Fibroblast of upper back skin (primary cell): ENCODE data around the gene SLC1A3.
A peak's percentile ranks its signal among the peaks of the same experiment; 100 is the strongest.

ENCODE experiments used
- DNase-seq: peaks from one replicate; pipeline ENCODE4 v3.0.0-alpha.2; 2013

The SLC1A3 gene

DNA sequence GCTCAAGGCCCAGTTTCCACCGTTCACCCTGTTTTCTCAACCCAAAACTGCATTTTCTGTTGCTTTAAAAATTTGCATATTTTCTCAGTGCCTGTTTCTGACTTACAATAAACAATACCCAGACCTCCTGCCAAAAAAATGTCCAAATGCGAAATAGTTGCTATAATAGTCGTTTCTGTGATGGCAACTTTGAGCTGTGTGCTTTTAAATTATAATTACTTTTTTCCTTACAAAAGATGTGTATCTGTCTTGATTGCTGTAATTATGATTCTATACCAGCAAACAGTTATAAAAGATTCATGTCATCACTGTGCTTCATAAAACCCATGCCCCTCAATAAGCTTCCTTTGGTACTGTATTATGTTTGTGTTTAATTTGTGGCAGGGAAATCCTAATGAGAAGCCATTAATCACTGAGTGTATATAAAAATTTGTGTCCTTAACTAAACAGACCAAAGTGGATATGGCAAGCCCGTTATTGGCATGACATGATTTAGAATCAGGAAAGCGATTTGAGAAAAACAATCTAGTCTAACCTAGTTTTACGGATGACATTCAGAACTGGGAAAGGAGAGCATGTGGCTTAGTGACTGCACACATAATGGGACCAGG is 5.4 kb upstream of the SLC1A3 start:
- DNase-seq: no peak

DNA sequence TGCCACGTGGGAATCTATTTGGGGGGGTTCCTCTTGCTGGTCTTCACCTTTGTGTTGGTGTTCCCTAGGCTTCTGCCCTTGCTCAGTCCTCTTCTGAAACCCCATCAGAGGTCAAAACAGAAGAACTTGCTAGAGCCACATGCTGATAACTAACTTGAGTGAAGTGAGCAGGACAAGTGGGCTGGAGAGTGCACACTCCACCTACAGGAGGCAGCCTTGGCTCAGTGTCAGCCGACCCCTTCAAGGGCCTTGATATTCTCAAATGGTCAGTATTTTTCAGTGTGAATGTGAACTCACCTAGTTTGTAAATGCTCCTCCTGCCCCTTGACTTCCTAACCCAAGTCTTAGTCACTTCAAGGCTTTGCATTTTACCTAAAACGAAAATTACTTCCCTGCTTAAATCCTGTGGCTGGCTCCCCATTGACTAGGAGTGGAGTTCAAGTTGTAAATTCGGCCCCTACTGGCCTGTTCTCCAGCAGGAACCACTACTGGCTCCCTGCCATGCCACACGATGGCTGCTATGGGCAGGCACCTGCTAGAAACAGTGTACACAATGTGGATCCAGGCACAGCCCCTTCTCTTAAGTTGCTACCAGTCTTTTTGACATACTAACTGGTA is 3.6 kb upstream of the SLC1A3 start:
- no peak for DNase-seq

DNA sequence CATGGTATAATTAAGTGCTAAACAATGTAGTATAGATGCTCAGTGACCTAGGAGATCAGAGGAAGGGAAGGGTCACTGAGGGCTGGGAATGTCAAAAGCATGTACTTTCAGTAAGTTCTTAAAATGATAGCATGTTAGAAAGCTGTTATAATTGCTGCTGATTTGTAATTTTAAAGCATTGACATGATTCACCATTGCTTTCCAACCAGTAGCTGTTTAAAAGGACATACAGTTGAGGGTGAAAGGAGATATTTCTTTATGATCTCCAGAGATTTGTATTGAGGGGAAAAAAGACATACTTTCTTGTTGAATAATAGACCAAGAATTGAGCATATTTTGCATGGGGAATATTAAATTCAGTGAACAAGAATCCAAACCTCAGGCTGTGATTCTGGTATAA is 1.2 kb upstream of the SLC1A3 start:
- peak; percentile 81 for DNase-seq

DNA sequence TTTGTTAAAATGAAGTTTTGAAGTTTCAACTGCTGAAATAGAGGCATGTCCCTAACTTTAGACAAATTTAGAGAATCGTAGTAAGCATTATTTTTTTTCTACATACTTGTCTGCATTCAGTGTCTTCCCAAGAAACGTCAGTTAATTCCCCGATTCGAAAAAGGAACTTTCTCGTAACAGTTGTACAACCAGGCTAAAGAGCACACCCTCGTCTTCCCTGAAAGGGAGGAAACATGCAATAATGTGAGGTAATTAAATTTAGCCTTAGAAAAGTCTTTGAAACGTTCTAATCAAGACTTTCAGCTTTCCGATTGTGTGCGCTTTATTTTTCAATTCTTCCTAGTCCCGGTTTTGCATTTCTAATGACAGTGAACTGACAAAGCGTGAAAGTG is 374 bp upstream of the SLC1A3 start:
- no peak for DNase-seq

DNA sequence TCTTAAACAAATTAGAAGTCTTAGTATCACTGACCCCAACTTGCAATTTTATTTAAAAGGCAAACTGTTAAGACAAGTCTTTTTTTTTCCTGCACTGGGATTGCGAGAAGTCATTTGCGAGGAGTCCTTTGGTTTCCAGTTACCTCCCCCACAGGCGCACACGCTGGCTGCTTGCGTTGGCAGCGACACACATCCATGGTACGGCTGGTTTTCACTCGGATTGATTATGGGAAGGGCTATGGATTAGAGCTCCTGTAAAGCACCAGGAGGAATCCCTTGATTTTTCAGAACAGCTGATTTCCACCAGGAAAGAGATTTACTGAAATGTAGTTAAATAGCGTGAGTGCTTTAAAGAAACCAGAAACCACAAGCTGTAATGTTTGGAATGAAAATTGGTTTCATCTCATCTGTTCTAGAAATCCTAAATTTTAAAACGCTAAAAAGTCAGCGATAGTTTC is 737 bp downstream of the SLC1A3 start:
- DNase-seq: peak; percentile 64

DNA sequence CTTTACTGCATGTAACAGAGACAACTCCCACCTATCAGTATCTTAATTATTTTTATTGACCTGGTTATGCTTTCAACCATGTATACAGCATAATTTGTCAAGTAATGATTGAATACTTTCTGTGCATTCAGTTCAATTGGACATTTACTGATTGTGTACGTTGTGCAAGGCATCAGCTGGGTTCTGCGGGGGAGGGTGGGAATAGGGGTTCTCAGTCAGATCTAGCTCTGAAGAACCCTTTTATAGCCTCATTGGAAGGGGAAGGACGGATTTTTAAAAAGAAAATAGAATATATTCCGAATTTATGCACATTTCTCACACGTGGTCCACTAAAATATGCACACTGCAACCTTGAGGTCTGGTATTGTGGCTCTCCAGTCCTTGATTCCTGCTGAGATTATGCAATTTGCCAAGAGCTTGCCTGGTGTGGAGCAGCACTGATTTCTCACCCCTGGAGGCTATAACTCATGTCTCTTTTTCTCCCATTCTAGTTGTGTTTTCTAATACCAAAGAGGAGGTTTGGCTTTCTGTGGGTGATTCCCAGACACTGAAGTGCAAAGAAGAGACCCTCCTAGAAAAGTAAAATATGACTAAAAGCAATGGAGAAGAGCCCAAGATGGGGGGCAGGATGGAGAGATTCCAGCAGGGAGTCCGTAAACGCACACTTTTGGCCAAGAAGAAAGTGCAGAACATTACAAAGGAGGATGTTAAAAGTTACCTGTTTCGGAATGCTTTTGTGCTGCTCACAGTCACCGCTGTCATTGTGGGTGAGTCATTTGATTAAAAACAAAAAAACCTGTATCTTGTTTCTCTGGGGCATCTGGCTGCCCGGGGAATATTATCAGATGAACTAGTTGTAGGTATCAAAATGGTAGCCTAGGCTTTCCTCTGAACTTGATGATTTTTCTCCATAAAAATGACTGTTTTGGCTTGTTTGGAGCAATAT is 1.7 kb downstream of the SLC1A3 start:
- DNase-seq: peak; percentile 85

DNA sequence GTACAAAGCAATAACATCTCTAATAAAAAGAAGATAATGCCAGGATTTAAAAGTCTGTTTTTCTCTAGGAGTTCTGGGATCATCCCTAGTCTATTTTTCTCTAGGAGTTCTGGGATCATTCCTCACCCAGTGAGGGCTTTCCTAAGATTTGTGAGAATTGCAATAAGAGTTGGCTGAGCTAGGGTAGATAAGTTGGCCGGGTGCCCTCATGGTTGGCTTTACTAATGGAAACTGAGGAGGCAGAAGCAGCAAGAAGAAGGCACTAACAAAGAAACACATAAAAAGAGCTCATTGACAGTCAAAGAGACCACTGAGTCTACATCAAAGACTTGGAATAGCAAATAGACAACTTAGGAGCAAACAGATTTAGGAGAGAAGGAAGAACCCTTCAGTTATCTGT is 4.2 kb downstream of the SLC1A3 start:
- no peak for DNase-seq

DNA sequence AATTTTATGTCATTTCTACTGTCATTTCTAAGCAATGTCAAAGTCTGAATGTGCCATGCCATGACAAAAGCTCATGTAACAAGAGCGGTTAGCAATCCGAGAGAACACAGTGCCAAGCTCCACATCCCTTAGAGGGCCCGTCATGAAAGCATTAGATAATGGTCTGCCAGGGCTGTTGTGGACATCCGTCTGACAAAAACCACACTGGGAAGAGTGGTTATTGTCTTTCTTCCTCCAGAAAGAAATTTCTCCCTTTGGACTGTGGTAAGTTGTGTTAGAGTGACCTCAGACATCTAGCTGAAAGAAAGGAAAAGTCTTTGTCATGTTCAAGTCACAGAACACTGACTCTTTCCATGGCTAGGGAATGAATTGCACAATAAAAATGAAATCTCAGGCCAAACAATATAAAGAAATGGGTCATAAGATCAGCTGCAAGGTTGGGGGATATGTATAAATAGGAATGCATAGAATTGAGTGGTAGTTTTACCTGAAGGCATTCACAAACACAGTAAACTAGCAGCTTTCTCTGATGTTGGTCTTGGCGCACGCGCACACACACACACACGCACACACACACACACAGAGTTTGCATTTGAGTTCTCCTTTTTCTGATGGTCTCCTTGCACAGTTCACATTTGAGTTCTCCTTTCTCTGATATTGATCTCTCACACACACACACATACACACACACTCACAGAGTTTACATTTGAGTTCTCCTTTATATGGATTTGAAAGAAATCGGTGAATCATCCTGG is 5.3 kb downstream of the SLC1A3 start:
- no peak for DNase-seq

DNA sequence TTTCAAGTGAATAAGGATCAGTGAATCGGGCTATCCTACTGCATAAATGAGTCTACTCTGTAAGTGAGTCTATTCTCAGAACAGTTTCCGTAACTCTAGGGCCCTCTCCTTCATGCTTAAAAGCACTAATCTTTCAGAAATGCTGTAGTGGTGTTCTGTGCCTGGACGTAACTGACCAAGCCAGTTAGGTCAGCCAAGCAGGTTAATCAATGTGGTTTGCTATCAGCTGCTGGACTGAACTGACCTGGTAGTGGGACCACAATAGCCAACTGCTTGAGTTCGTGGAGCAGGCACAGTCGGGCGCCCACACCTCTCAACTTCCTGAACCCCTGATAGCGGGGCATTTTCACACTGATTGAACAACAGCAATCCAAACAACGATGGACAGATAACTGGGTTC is 6.8 kb downstream of the SLC1A3 start:
- DNase-seq: no peak

DNA sequence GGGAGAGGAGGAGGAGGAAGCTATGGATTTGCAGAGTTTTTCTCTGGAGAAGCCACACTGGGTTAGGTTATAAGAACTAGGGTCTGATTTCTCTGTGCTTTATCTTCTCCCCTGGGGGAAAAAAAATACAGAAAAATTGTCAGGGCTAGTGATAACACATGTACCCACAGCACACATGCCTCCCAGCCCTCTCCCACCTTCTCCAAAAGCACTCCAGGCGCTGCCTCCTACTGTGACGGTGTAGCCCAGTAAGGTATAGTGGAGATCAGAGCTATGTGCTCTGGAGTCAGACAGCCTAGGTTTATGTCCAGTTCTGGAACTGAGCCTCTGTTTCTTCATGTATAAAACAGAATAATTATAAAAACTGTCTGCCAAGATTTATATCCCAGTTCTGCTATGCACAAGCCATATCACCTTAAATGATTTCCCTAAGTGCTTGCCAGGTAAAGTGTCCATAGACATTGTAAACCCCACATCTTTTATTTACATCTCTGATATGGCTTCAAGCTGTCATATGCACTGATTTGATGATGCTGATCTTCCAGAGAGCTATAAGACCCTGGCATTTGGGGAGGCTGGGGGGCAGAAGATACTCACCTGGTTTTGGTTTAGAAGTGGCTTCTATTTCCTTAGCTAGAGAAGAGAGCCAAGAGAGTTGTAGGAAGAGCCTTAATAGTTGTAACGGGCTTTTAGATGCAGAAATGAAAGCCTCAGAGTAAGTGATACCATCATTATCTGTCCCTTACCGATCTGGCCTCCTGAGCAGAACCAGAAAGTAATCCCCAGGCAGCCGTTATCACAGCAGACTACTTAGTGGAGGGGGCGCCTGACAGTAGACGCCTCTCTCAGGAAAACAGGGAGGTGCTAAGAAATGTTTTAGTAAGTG is 7.6 kb downstream of the SLC1A3 start:
- DNase-seq: no peak

DNA sequence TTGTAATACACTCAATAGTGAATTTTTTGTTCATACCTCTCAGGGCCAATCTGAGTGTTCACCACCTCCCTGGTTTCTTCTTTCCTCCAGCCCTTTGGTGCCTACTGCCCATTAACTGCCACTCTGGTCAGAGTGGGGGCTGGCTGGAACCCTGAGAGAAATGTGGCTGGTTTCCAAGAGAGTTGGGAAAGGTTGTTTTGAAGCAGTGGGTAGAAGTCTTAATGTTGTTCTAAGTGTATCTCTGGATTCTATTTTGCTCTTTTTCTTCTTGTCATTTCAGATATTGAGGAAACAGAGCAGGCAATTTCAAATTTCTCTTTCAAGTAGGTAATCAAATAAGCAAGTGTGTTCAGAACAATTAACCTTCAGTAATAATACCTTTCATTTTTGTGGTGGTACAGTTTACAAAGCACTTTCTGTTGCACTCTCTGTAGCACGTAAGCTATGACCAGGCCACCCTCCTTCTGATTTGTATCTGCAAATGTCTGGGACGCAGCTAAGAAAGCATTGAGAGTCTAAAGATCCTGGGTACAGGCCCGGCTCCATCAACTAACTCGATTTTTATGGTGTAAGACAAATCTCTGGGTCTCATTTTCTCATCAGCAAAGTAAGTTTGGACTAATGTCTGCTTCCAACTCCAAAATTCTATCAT is 8.4 kb downstream of the SLC1A3 start:
- DNase-seq: no peak

DNA sequence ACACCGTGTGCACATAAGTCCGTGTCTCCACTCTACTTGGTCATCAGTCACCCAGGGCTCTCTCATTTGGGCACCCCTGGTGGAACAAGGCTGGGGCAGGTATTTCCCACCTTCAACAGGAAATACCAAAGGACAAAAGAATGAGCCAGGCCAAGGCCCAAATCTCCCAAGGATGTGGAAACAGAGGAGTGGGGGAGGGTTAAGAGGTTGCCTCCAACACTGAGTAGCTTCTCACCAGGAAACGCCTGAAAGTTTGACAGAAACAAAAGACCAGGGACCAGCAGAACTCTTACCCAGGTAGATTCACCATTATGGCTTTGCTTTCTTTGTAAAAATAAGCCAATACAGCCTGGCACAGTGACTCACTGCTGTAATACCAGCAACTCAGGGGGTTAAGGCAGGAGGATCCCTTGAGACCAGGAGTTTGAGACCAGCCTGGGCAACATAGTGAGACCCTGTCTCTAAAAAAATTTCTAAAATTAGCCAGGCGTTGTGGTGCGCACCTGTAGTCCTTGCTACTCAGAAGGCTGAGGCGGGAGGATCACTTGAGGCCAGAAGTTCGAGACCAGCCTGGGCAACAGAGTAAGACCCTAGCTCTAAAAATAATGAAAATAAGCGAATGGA is 12.7 kb downstream of the SLC1A3 start:
- no peak for DNase-seq

DNA sequence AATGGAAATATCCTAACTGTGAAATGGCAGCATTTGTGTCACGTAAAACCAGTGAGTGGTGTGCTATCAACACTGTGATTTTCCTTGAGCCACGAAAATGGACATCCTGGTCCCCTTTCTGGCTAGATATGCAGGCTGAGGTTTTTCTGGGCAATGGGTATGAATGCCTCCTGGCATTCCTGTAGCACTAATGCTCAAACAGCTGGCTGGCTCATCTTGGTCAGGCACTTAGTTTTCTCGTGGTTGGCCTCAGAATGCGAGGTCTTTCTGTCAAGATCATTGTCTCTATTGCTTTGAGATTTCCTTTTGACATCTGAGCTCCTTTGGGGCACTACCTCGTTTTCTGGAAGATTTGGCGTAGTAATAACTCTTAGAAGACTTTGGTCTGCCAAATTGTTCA is 15.6 kb downstream of the SLC1A3 start:
- DNase-seq: no peak

DNA sequence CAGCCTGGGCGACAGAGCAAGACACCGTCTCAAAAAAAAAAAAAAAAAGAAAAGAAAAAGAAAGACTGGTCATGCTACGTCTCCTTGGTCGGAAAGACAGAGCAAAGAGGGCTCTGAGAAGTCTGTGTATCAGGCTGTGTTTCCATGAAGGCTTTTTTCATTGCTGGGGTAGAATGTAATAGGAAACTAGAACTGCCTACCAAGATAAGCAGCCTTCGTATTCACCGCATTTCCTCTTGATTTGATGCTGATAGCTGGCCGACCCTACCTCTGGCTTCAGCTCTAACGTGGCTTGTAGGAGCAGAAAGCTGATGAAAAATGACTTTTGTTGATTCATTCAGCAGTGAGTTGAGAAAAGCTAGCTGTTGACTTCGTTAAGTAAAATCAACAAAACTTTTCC is 17.4 kb downstream of the SLC1A3 start:
- DNase-seq: no peak

DNA sequence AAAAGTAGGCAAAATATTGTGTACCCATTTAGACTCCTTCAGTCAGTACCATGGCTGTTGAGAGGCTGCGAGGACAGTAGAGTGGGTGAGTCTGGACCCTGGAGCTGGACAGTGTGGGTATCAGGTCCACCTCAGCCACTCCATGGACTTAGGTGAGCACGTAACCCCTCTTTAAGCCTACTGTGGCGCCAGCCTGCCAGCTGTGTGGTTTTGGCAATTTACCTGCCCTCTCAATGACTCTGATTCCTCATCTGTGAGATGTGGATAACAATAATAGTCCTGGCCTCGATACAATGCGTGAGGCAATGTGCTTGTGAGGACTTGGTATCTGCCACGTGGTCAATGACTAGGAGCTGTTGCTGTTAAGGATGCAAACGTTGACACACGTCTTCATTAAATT is 17.9 kb downstream of the SLC1A3 start:
- DNase-seq: no peak

DNA sequence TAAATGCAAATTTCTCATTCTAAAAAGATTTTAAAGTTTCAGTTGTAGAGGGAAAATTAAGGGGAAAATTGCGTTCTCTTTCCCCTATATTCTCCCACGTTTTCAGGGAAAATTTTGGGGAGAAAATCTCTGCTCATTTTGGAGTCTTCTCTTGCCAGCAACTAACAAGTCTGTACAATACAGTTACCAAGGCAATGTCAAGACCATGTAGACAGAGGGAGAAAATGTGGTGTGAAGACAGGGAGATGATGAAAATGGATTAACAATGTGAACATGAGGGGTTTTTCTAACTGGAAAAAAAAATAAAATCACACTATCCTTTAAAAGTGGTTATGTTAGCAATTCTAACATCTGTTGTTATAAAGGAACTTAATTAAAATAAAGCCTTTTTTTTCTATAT is 22.3 kb downstream of the SLC1A3 start:
- DNase-seq: no peak

DNA sequence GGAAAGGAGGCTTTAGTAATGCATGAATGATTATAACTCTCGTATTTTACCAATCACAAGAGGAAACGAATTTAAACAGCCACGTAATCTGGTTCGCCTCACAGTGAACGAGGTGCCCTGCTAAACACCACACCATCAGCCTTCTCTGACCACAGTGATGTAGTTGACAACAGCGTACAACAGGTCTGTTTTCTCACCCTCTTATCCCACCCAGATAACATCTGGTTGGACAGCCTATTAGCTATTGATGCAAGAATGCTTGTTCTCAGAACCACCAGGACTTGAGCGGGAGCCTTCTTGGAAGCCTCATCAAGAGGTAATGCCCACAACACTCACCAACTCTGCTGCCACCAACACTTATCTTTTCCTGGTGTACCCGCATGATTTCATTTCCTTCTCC is 23.3 kb downstream of the SLC1A3 start:
- DNase-seq: no peak

DNA sequence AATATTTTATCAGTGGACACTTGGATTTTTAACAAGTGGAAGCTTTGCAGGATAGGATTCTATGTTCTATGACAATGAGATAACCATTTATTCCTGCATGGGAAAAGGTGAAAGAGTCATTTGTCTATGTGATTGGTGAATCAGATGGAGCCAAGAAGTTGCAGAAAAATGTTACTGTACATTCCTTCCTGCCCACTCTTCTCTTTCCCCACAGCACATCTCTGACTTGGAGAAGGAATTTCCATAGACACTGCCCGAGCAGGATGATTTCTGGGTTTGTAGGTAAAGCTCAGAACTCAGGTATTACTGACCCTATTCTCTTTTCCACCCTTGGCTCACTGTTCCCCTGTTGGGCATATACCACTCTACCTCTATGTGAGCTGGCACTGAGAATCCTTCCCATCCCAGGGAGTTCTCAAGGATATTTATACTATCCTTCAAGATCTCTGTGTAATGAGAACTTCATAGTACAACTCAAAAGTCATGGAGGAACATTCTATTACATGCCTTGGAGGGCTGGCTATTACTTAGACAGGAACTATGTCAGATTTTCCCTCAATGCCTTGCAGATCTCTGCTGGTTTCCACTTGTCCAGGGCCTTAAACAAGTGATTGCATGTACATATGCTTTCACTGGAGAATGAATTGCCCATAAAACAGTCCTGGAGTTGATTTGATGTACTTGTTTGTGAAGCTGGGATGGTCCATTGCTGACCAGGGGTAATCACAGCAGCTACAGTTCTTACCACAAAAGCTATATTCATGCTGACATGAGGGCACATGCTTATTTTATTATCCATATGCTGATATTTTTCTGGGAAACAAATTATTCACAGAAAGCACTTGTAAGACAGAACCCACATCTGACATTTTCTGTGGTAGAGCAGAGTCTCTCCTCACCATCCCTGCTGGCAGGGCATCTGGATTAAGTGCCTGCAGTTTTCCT is 24.1 kb downstream of the SLC1A3 start:
- peak; percentile 49 for DNase-seq

DNA sequence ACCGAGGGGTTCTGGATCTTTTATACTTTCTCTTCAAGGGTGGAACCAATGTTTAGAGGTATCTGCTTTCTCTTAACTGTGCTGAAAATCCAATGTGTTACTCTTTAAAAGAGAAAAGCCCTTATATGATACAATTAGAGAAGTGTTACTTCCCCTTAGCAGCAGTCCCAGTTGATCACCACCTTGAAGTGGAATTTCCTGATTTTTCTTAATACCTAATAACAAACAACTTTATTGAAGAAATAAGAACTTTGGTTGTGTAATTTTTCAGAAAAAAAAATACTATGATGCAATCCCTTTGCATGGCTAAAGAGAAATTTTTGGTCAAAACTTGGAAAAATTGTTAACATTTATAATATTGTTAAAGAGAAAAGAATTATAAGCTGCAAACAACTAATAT is 24.7 kb downstream of the SLC1A3 start:
- no peak for DNase-seq
